ENCODE results near the gene HSPA12A.

HSPA12A gene, protein sequence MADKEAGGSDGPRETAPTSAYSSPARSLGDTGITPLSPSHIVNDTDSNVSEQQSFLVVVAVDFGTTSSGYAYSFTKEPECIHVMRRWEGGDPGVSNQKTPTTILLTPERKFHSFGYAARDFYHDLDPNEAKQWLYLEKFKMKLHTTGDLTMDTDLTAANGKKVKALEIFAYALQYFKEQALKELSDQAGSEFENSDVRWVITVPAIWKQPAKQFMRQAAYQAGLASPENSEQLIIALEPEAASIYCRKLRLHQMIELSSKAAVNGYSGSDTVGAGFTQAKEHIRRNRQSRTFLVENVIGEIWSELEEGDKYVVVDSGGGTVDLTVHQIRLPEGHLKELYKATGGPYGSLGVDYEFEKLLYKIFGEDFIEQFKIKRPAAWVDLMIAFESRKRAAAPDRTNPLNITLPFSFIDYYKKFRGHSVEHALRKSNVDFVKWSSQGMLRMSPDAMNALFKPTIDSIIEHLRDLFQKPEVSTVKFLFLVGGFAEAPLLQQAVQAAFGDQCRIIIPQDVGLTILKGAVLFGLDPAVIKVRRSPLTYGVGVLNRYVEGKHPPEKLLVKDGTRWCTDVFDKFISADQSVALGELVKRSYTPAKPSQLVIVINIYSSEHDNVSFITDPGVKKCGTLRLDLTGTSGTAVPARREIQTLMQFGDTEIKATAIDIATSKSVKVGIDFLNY

DNA sequence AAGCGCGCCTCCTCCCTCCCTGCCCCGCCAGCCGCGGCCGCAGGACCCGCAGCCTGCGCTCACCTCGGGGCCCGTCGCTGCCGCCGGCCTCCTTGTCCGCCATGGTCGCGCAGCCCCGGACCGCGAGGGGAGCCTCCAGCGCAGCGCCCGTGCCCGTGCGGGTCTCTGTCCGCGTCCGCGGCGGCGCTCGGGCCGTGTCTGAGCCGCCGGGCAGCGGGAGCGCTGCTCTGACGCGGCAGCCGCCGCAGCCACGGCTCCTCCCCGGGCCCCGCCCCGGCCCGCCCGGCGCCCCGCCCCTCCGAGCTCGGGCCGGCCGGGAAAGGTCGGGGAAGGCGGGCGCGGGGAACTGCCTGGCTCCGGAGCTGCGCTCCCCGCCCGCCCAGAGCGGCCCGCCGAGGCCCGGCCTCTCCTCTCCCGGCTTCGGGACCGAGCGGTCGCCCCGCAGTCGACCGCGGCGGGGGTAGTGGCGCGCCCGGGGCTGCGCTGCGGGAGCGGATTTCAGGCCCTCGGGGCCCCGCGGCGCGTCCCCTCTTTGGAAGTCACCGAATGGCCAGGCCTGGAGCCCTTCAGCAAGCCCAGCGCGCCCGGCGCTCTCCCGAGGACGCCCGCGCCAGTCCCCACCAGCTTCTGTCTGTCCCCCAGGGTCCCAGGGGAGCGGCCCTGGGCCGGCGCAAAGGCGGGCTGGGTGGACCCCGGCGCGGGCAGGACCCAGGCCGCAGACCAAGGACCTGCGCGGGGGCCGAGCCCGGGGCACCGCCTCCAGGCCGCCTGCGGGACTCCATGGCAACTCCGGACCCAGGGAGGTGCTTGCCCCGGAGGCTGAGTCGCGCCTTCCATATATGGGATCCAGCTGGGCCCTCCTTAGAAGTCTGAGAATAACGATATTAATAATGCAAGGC, at the start of gene HSPA12A:
TSS of gene HSPA12A (minus strand) at position 200 of the 899 bp plus-strand sequence. CDS start at position 103, 97 bp downstream.
- no peaks in the 10 kb centered on the region for H3K9me3 ChIP-seq (ENCODE audit: severe bottlenecking)

DNA sequence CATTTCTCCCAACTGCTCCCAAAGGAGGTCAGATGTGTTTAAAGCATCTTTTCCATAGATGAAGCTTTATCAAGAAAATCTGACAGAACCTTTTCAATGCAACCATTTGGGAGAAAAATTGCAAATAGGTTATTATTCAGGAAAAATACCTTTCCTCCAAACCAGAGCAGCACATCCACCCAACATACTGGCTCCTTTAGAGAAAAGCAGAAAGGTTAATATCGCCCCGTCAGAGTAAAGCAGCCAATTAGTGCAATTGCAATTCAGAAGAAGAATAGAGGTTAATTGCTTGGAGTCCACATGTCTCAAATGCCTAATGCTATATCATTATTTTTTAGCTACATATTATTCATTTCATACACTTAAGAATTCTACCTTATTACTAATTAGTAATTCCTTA, 48.9 kb upstream of the HSPA12A start:
- no peaks in the 10 kb centered on the region for H3K9me3 ChIP-seq (ENCODE audit: severe bottlenecking)

More for the DNA sequence above, at the start of gene HSPA12A:
- no peaks in the 10 kb centered on the region for H3K36me3 ChIP-seq
- H3K27me3 ChIP-seq (ENCODE audit: insufficient read depth, low read depth, severe bottlenecking) = no peaks in the 10 kb centered on the region
- peak within 1 kb of the TSS; percentile 78 for H3K27ac ChIP-seq
- DNase-seq = peak; percentile 69
- peak within 1 kb of the TSS; percentile 73 for H3K4me3 ChIP-seq (ENCODE audit: low read depth, low read length)
- no peak for TF ChIP-seq CTCF (IDR thresholded peaks at IDR 0.05; ENCODE audit: low read depth, low read length)

GRCh38 chr10:116787893-116788665, 45.7 kb upstream of the HSPA12A start:
- H3K36me3 ChIP-seq = no peaks in the 10 kb centered on the region
- no peaks in the 10 kb centered on the region for H3K9me3 ChIP-seq (ENCODE audit: severe bottlenecking)
- H3K27ac ChIP-seq = no peak overlapping the region
- H3K27me3 ChIP-seq (ENCODE audit: insufficient read depth, low read depth, severe bottlenecking) = no peaks in the 10 kb centered on the region
- peak; percentile 83 for TF ChIP-seq CTCF (IDR thresholded peaks at IDR 0.05; ENCODE audit: low read depth, low read length)
- peak; percentile 82 for DNase-seq
- peak overlapping the region; percentile 39 for H3K4me3 ChIP-seq (ENCODE audit: low read depth, low read length)

More for the DNA sequence above, 48.9 kb upstream of the HSPA12A start:
- H3K27me3 ChIP-seq (ENCODE audit: insufficient read depth, low read depth, severe bottlenecking) = no peaks in the 10 kb centered on the region
- TF ChIP-seq CTCF (IDR thresholded peaks at IDR 0.05; ENCODE audit: low read depth, low read length) = no peak
- H3K36me3 ChIP-seq = no peaks in the 10 kb centered on the region
- no peak overlapping the region for H3K27ac ChIP-seq
- no peak for DNase-seq
- H3K4me3 ChIP-seq (ENCODE audit: low read depth, low read length) = no peak overlapping the region

- Histone ChIP-seq H3K27me3 (ENCODE audit: insufficient read depth, low read depth, severe bottlenecking) (no peaks in the 10 kb centered on the region), H3K27ac (no peak overlapping the region), H3K36me3 (no peaks in the 10 kb centered on the region), H3K4me3 (ENCODE audit: low read depth, low read length) (no peak overlapping the region), H3K9me3 (ENCODE audit: severe bottlenecking) (no peaks in the 10 kb centered on the region)
- no peak for DNase-seq
- no peak for TF ChIP-seq CTCF (IDR thresholded peaks at IDR 0.05; ENCODE audit: low read depth, low read length)
Observed at GRCh38 chr10:116787053-116787659, 44.8 kb upstream of the HSPA12A start.

DNA sequence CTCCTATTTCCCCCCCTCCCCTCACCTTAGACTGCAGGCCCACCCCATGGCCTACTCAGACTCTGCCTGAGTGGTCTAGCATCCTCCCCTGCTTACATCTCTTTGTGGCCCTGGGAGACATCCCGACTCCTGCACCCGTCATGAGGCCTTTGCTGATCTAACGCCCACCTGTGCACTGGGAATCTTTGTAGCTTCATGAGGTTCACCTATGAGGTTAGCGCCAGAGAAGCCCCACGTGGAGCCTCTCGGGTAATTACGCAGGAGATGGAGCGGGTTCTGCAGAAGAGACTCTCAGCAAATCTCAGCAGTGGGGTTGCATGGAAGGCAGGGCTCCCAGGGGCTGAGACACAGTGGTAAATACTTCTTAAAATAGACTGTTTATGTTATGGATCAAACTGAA, 43.5 kb upstream of the HSPA12A start:
- no peak overlapping the region for H3K27ac ChIP-seq
- H3K36me3 ChIP-seq = no peaks in the 10 kb centered on the region
- no peak for TF ChIP-seq CTCF (IDR thresholded peaks at IDR 0.05; ENCODE audit: low read depth, low read length)
- H3K4me3 ChIP-seq (ENCODE audit: low read depth, low read length) = no peak overlapping the region
- no peak for DNase-seq
- H3K27me3 ChIP-seq (ENCODE audit: insufficient read depth, low read depth, severe bottlenecking) = no peaks in the 10 kb centered on the region
- no peaks in the 10 kb centered on the region for H3K9me3 ChIP-seq (ENCODE audit: severe bottlenecking)
